Measurements from ENCODE around the gene JAKMIP1. TPM values are rescaled to one million over a fixed set of nuclear protein-coding genes. Genes with fewer than 3 reads are reported as not detected.
A peak's percentile ranks its signal among the peaks of the same experiment; 100 is the strongest.

Gene JAKMIP1
- total RNA-seq, 4 donors from 2014 or later, result 1.2 to 6.6 TPM; not detected in 2

- no peaks in the 10 kb centered on the region for H3K9me3 ChIP-seq
- no peaks in the 10 kb centered on the region for H3K4me1 ChIP-seq
- no peak overlapping the region for H3K4me3 ChIP-seq
- no peaks in the 10 kb centered on the region for H3K27me3 ChIP-seq
- TF ChIP-seq POLR2A (IDR thresholded peaks at IDR 0.05) (no peak), CTCF (IDR thresholded peaks at IDR 0.05) (no peak)
- H3K27ac ChIP-seq, result no peak overlapping the region
- H3K36me3 ChIP-seq, result no peaks in the 10 kb centered on the region
- DNase-seq, result no peak
These were observed 208.9 kb downstream of the JAKMIP1 start for GRCh38 chr4:5991405-5991804.

- Histone ChIP-seq H3K27me3 (no peaks in the 10 kb centered on the region), H3K27ac (no peak overlapping the region), H3K9me3 (no peaks in the 10 kb centered on the region), H3K36me3 (no peaks in the 10 kb centered on the region), H3K4me3 (no peak overlapping the region), H3K4me1 (no peaks in the 10 kb centered on the region)
- no peak for TF ChIP-seq POLR2A (IDR thresholded peaks at IDR 0.05)
- TF ChIP-seq CTCF (IDR thresholded peaks at IDR 0.05), result no peak
- peak in 1 of 3 donors; percentile 33 for DNase-seq
These were observed 209.7 kb downstream of the JAKMIP1 start for GRCh38 chr4:5990446-5991160.

GRCh38 chr4:5989236-5990225, 210.8 kb downstream of the JAKMIP1 start:
- H3K4me1 ChIP-seq, result no peaks in the 10 kb centered on the region
- H3K36me3 ChIP-seq, result no peaks in the 10 kb centered on the region
- TF ChIP-seq CTCF (IDR thresholded peaks at IDR 0.05), result no peak
- no peak for TF ChIP-seq POLR2A (IDR thresholded peaks at IDR 0.05)
- H3K9me3 ChIP-seq, result no peaks in the 10 kb centered on the region
- H3K4me3 ChIP-seq, result no peak overlapping the region
- H3K27me3 ChIP-seq, result no peaks in the 10 kb centered on the region
- peak in 1 of 3 donors; percentile 32 for DNase-seq
- no peak overlapping the region for H3K27ac ChIP-seq

GRCh38 chr4:5988086-5988845, 212.1 kb downstream of the JAKMIP1 start:
- H3K36me3 ChIP-seq, result no peaks in the 10 kb centered on the region
- TF ChIP-seq CTCF (IDR thresholded peaks at IDR 0.05) (no peak), POLR2A (IDR thresholded peaks at IDR 0.05) (no peak)
- DNase-seq, result peak in 1 of 3 donors; percentile 25
- no peak overlapping the region for H3K27ac ChIP-seq
- no peaks in the 10 kb centered on the region for H3K4me1 ChIP-seq
- no peaks in the 10 kb centered on the region for H3K9me3 ChIP-seq
- H3K4me3 ChIP-seq, result no peak overlapping the region
- no peaks in the 10 kb centered on the region for H3K27me3 ChIP-seq

GRCh38 chr4:5984843-5985242, 215.5 kb downstream of the JAKMIP1 start:
- Histone ChIP-seq H3K36me3 (no peaks in the 10 kb centered on the region), H3K4me3 (no peak overlapping the region), H3K9me3 (no peaks in the 10 kb centered on the region), H3K27me3 (no peaks in the 10 kb centered on the region), H3K4me1 (no peaks in the 10 kb centered on the region), H3K27ac (no peak overlapping the region)
- TF ChIP-seq POLR2A (IDR thresholded peaks at IDR 0.05) (no peak), CTCF (IDR thresholded peaks at IDR 0.05) (no peak)
- DNase-seq, result no peak
